Activated CD8-positive, alpha-beta memory T cell treated with anti-CD3 and anti-CD28 coated beads, Interleukin-2, amount 10 ng/mL, durations not matched to agents 7 days and 5 days (primary cell): ENCODE measurements around the gene PCNA. TPM values are rescaled to one million over a fixed set of nuclear protein-coding genes. Genes with fewer than 3 reads are reported as not detected.
"Not testable (repeated sequence)": the region's sequence is repeated elsewhere in the genome, so short reads cannot be mapped to it uniquely, and the experiment has no call there.

Source experiments
- ATAC-seq: fragments of 150-1000 bp; cut with Tn5 transposase; one replicate; pipeline ENCODE4 v1.10.0; 2021; ENCODE audit warnings: moderate library complexity
- CTCF ChIA-PET: fragments of 350-600 bp; sonication (Branson Sonifier 250); formaldehyde crosslinking; loops from one replicate; lab custom pipeline; 2021; ENCODE audit warnings: antibody characterized with exemption; lab: Charles Lee
- DNase-seq: peaks from one replicate; pipeline ENCODE4 v3.0.0-alpha.2; 2020
- H3K27ac Mint-ChIP-seq: one replicate; pipeline ENCODE4 v1.8.0; 2021; ENCODE audit warnings: mild to moderate bottlenecking, mixed read lengths
- H3K27me3 Mint-ChIP-seq: one replicate; pipeline ENCODE4 v1.8.0; 2021; ENCODE audit warnings: mixed read lengths
- H3K36me3 Mint-ChIP-seq: one replicate; pipeline ENCODE4 v1.8.0; 2021; ENCODE audit warnings: mild to moderate bottlenecking, mixed read lengths
- H3K4me1 Mint-ChIP-seq: one replicate; pipeline ENCODE4 v1.8.0; 2021; ENCODE audit warnings: mixed read lengths
- H3K4me3 Mint-ChIP-seq: one replicate; pipeline ENCODE4 v1.8.0; 2021; ENCODE audit warnings: mild to moderate bottlenecking, moderate library complexity, mixed read lengths
- H3K9me3 Mint-ChIP-seq: one replicate; pipeline ENCODE4 v1.8.0; 2022; ENCODE audit warnings: low read depth, mixed read lengths
- total RNA-seq, 2 experiments: library from RNA; stranded (reverse); gene quantifications; one replicate each; pipeline ENCODE4 v1.2.3, GENCODE V29; 2021

The PCNA gene
- total RNA-seq, 2 experiments from 2014 or later: 548 to 587 TPM

GRCh38 chr20:5080384-5080877 is 39.3 kb downstream of the PCNA start:
- CTCF ChIA-PET: interaction anchor here (0.9 to 3.5 kb wide), 7 partner anchors 16 to 81 kb away, joined by 3 to 18 read pairs (median 5); partner anchors contain the start of gene CDS2
- H3K36me3 Mint-ChIP-seq: peaks cover under 1% of the 10 kb centered on the region
- H3K27me3 Mint-ChIP-seq: no peaks in the 10 kb centered on the region
- peaks cover 45% of the 10 kb centered on the region for H3K4me1 Mint-ChIP-seq
- ATAC-seq (no peak), DNase-seq (peak; percentile 52)
- no peak overlapping the region for H3K4me3 Mint-ChIP-seq
- no peaks in the 10 kb centered on the region for H3K9me3 Mint-ChIP-seq
- H3K27ac Mint-ChIP-seq: peak overlapping the region; percentile 99

- Mint-ChIP-seq H3K4me1 (peaks cover 56% of the 10 kb centered on the region), H3K9me3 (no peaks in the 10 kb centered on the region), H3K27me3 (no peaks in the 10 kb centered on the region), H3K27ac (peak overlapping the region; percentile 99), H3K36me3 (no peaks in the 10 kb centered on the region), H3K4me3 (peak overlapping the region; percentile 70)
- CTCF ChIA-PET: interaction anchor here (1.1 to 2.2 kb wide), 3 partner anchors 22 to 48 kb away, joined by 3 to 13 read pairs (median 6); no protein-coding TSS in a partner anchor
- ATAC-seq (peak; percentile 97), DNase-seq (peak; percentile 95)
Measured at GRCh38 chr20:5078399-5078958, 41.3 kb downstream of the PCNA start.

GRCh38 chr20:5077761-5078387 is 41.9 kb downstream of the PCNA start:
- no peaks in the 10 kb centered on the region for H3K36me3 Mint-ChIP-seq
- ATAC-seq (peak; percentile 48), DNase-seq (peak; percentile 56)
- peak overlapping the region; percentile 70 for H3K4me3 Mint-ChIP-seq
- peaks cover 56% of the 10 kb centered on the region for H3K4me1 Mint-ChIP-seq
- CTCF ChIA-PET: interaction anchor here (0.8 to 1.7 kb wide), 2 partner anchors 21 to 49 kb away, joined by 4 to 6 read pairs; partner anchors contain the start of gene CDS2
- H3K9me3 Mint-ChIP-seq: no peaks in the 10 kb centered on the region
- H3K27ac Mint-ChIP-seq: peak overlapping the region; percentile 99
- H3K27me3 Mint-ChIP-seq: no peaks in the 10 kb centered on the region

- H3K9me3 Mint-ChIP-seq, ATAC-seq, H3K4me3 Mint-ChIP-seq, H3K27me3 Mint-ChIP-seq, H3K36me3 Mint-ChIP-seq, DNase-seq: not testable (repeated sequence)
- peaks cover 56% of the 10 kb centered on the region for H3K4me1 Mint-ChIP-seq
- H3K27ac Mint-ChIP-seq: peak overlapping the region; percentile 99
- CTCF ChIA-PET: interaction anchor here (0.8 to 1.8 kb wide), 3 partner anchors 12 to 50 kb away, joined by 4 to 6 read pairs (median 4); partner anchors contain the start of gene CDS2
Measured at GRCh38 chr20:5076913-5077312, 42.8 kb downstream of the PCNA start.

- Mint-ChIP-seq H3K9me3 (no peaks in the 10 kb centered on the region), H3K4me3 (no peak overlapping the region), H3K27me3 (no peaks in the 10 kb centered on the region), H3K4me1 (peaks cover 39% of the 10 kb centered on the region), H3K27ac (peak overlapping the region; percentile 76), H3K36me3 (no peaks in the 10 kb centered on the region)
- ATAC-seq (no peak), DNase-seq (no peak)
- CTCF ChIA-PET: interaction anchor here (1.3 to 1.9 kb wide), 5 partner anchors 15 to 37 kb away, joined by 3 to 6 read pairs (median 6); no protein-coding TSS in a partner anchor
Measured at GRCh38 chr20:5074232-5074674, 45.5 kb downstream of the PCNA start.

- DNase-seq: peak; percentile 43
- no peak for ATAC-seq
- Mint-ChIP-seq H3K27me3 (no peaks in the 10 kb centered on the region), H3K27ac (no peak overlapping the region), H3K4me1 (peaks cover 38% of the 10 kb centered on the region), H3K9me3 (no peaks in the 10 kb centered on the region), H3K36me3 (no peaks in the 10 kb centered on the region), H3K4me3 (no peak overlapping the region)
- CTCF ChIA-PET: interaction anchor here (1.0 to 1.9 kb wide), 6 partner anchors 10 to 36 kb away, joined by 3 to 6 read pairs (median 4); no protein-coding TSS in a partner anchor
Measured at GRCh38 chr20:5073660-5074231, 46.0 kb downstream of the PCNA start.

- Mint-ChIP-seq H3K36me3 (no peaks in the 10 kb centered on the region), H3K27me3 (no peaks in the 10 kb centered on the region), H3K4me3 (no peak overlapping the region), H3K4me1 (peaks cover 31% of the 10 kb centered on the region), H3K9me3 (no peaks in the 10 kb centered on the region), H3K27ac (peak overlapping the region; percentile 37)
- no peak for DNase-seq
- ATAC-seq: no peak
- CTCF ChIA-PET: interaction anchor here (0.6 to 3.6 kb wide), 7 partner anchors 9 to 36 kb away, joined by 3 to 9 read pairs (median 3); no protein-coding TSS in a partner anchor
Measured at GRCh38 chr20:5072756-5073659, 46.8 kb downstream of the PCNA start.

GRCh38 chr20:5071942-5072341 is 47.8 kb downstream of the PCNA start:
- H3K27ac Mint-ChIP-seq, ATAC-seq, H3K27me3 Mint-ChIP-seq, H3K36me3 Mint-ChIP-seq, H3K9me3 Mint-ChIP-seq, H3K4me3 Mint-ChIP-seq, DNase-seq: not testable (repeated sequence)
- H3K4me1 Mint-ChIP-seq: peaks cover 20% of the 10 kb centered on the region
- CTCF ChIA-PET: interaction anchor here (3.6 kb wide), 1 partner anchor 15 kb away, joined by 9 read pairs; no protein-coding TSS in a partner anchor

- peaks cover 18% of the 10 kb centered on the region for H3K4me1 Mint-ChIP-seq
- no peaks in the 10 kb centered on the region for H3K27me3 Mint-ChIP-seq
- CTCF ChIA-PET: interaction anchor here (3.6 kb wide), 1 partner anchor 14 kb away, joined by 9 read pairs; no protein-coding TSS in a partner anchor
- H3K27ac Mint-ChIP-seq: no peak overlapping the region
- DNase-seq: no peak
- no peaks in the 10 kb centered on the region for H3K36me3 Mint-ChIP-seq
- no peak for ATAC-seq
- H3K4me3 Mint-ChIP-seq: no peak overlapping the region
- H3K9me3 Mint-ChIP-seq: no peaks in the 10 kb centered on the region
Measured at GRCh38 chr20:5070570-5070969, 49.2 kb downstream of the PCNA start.

- no peak overlapping the region for H3K4me3 Mint-ChIP-seq
- peaks cover 18% of the 10 kb centered on the region for H3K4me1 Mint-ChIP-seq
- no peak overlapping the region for H3K27ac Mint-ChIP-seq
- no peaks in the 10 kb centered on the region for H3K36me3 Mint-ChIP-seq
- DNase-seq: no peak
- H3K9me3 Mint-ChIP-seq: no peaks in the 10 kb centered on the region
- H3K27me3 Mint-ChIP-seq: no peaks in the 10 kb centered on the region
- ATAC-seq: no peak
- CTCF ChIA-PET: interaction anchor here (3.6 kb wide), 1 partner anchor 13 kb away, joined by 9 read pairs; no protein-coding TSS in a partner anchor
Measured at GRCh38 chr20:5070081-5070480, 49.7 kb downstream of the PCNA start.

- H3K4me3 Mint-ChIP-seq: no peak overlapping the region
- ATAC-seq: no peak
- CTCF ChIA-PET: interaction anchor here (3.6 to 3.9 kb wide), 2 partner anchors 12 to 13 kb away, joined by 9 to 23 read pairs; no protein-coding TSS in a partner anchor
- no peak overlapping the region for H3K27ac Mint-ChIP-seq
- H3K4me1 Mint-ChIP-seq: peaks cover 16% of the 10 kb centered on the region
- no peak for DNase-seq
- no peaks in the 10 kb centered on the region for H3K27me3 Mint-ChIP-seq
- no peaks in the 10 kb centered on the region for H3K9me3 Mint-ChIP-seq
- no peaks in the 10 kb centered on the region for H3K36me3 Mint-ChIP-seq
Measured at GRCh38 chr20:5069141-5069806, 50.5 kb downstream of the PCNA start.
